ENCODE data around the gene LAMP1. TPM values are rescaled to one million over a fixed set of nuclear protein-coding genes. Genes with fewer than 3 reads are reported as not detected.

LAMP1 gene
- polyA plus RNA-seq (2012; rRNA removed), result 189 and 261 TPM in 2 replicates
- polyA plus RNA-seq (2012; cell fraction: cytosol; rRNA removed), result 188 and 220 TPM in 2 replicates
- polyA plus RNA-seq (2012; cell fraction: nucleus; rRNA removed), result 255 and 320 TPM in 2 replicates

DNA sequence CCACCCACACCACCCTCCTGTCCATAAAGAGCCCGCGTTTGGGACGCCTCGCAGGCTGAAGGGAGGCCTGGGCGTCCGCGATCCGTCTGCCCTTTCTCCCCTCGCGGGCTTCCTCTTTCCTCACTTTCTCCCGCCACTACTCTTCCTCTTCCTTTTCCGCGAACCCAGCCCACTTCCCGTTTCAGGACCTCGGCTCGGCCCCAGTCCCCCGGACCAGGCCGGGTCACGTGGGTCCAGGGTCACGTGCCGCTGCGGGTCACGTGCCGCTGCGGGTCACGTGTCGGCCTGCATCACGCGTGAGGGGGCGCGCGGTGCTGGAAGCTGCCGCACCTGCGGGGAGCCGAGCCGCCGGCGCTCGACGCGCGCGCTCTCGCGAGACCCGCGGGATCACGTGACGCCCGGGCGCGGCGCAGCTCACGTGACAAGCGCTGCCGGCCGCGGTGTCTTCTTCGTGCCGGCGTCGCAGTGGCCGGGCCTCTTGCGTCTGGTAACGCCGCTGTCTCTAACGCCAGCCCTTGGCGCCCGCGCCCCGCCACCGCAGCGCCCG, at the start of gene LAMP1:
LAMP1 (plus strand) TSS at position 417 of the 547 bp plus-strand sequence. CDS start 196 bp downstream, outside the sequence.
- ChIA-PET CTCF (interaction anchor here (0.8 to 0.9 kb wide), 2 partner anchors 9 to 571 kb away, joined by 3 read pairs; no protein-coding TSS in a partner anchor), POLR2A (interaction anchor here (1.2 kb wide), 1 partner anchor 88 kb away, joined by 9 read pairs; the partner anchor contains the start of genes CUL4A and PCID2)
- no peaks in the 10 kb centered on the region for H3K27me3 ChIP-seq (ENCODE audit: insufficient read depth)
- peak within 1 kb of the TSS; percentile 98 for H2AFZ ChIP-seq (ENCODE audit: low read depth)
- H3K4me2 ChIP-seq, result peak within 1 kb of the TSS; percentile 93
- peak; percentile 99 for DNase-seq
- H3K27ac ChIP-seq (ENCODE audit: low read depth in 2 of 2, low read length in 1 of 2), result peak within 1 kb of the TSS; percentile 31 to 79
- H4K20me1 ChIP-seq (ENCODE audit: insufficient read depth), result peaks cover 30% of the 10 kb centered on the region; the same call in 1 of the 2 replicates
- no peaks in the 10 kb centered on the region for H3K36me3 ChIP-seq (replicated peaks in 1 of 2; ENCODE audit: control insufficient read depth in 1 of 2, insufficient read depth in 2 of 2, low read length in 1 of 2)
- no peaks in the 10 kb centered on the region for H3K9me2 ChIP-seq
- H3K4me1 ChIP-seq (ENCODE audit: control insufficient read depth in 1 of 2, insufficient read depth in 2 of 2, low read depth in 1 of 2, low read length in 1 of 2), result peaks cover 0 to 13% of the 10 kb centered on the region in 2 experiments; a peak in 1 of 4 replicates
- H3K9ac ChIP-seq, result peak within 1 kb of the TSS; percentile 94
- peak within 1 kb of the TSS; percentile 78 to 85 for H3K4me3 ChIP-seq (ENCODE audit: low read depth in 2 of 2, low read length in 1 of 2)
- peaks cover 55% of the 10 kb centered on the region for H3K79me2 ChIP-seq (ENCODE audit: insufficient read depth)
- peaks cover 13% of the 10 kb centered on the region for H3F3A ChIP-seq (replicated peaks; ENCODE audit: insufficient read depth)
- no peaks in the 10 kb centered on the region for H3K9me3 ChIP-seq
- 1% methylated on average over 32 of the region's 74 CpGs for WGBS (ENCODE audit: low lambda C conversion rate)
- TF ChIP-seq, protein P1, sequence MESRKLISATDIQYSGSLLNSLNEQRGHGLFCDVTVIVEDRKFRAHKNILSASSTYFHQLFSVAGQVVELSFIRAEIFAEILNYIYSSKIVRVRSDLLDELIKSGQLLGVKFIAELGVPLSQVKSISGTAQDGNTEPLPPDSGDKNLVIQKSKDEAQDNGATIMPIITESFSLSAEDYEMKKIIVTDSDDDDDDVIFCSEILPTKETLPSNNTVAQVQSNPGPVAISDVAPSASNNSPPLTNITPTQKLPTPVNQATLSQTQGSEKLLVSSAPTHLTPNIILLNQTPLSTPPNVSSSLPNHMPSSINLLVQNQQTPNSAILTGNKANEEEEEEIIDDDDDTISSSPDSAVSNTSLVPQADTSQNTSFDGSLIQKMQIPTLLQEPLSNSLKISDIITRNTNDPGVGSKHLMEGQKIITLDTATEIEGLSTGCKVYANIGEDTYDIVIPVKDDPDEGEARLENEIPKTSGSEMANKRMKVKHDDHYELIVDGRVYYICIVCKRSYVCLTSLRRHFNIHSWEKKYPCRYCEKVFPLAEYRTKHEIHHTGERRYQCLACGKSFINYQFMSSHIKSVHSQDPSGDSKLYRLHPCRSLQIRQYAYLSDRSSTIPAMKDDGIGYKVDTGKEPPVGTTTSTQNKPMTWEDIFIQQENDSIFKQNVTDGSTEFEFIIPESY (IDR thresholded peaks at IDR 0.05; ENCODE audit: borderline replicate concordance, low read depth), result peak; percentile 98
- TF ChIP-seq IRF3 (IDR thresholded peaks at IDR 0.05; ENCODE audit: low read depth, low read length), result 0 out of 2 replicates have a peak, but pooled peaks have one; percentile 37
- TF ChIP-seq EP300 (IDR thresholded peaks at IDR 0.05; ENCODE audit: borderline replicate concordance in 1 of 2, low read depth in 1 of 2, low read length in 1 of 2), result peak; percentile 31 to 74; a peak in 2 of 4 replicates
- peak; percentile 61 for TF ChIP-seq TAF1 (IDR thresholded peaks at IDR 0.05; ENCODE audit: borderline replicate concordance, low read depth, low read length)
- peak; percentile 70 for TF ChIP-seq REST (IDR thresholded peaks at IDR 0.05; ENCODE audit: low read depth, low read length)
- peak; percentile 100 for TF ChIP-seq CHD2 (IDR thresholded peaks at IDR 0.05; ENCODE audit: low read length, partially characterized antibody)
- TF ChIP-seq POLR2AphosphoS5 (IDR thresholded peaks at IDR 0.05; ENCODE audit: low read depth, low read length), result peak; percentile 67
- peak; percentile 86 for TF ChIP-seq ELF1 (IDR thresholded peaks at IDR 0.05)
- TF ChIP-seq MEF2A (IDR thresholded peaks at IDR 0.05; ENCODE audit: borderline replicate concordance, low read depth), result no peak
- TF ChIP-seq SIN3A (IDR thresholded peaks at IDR 0.05; ENCODE audit: borderline replicate concordance, low read depth, low read length), result peak; percentile 92; the same call in 1 of the 2 replicates
- TF ChIP-seq, protein P2, sequence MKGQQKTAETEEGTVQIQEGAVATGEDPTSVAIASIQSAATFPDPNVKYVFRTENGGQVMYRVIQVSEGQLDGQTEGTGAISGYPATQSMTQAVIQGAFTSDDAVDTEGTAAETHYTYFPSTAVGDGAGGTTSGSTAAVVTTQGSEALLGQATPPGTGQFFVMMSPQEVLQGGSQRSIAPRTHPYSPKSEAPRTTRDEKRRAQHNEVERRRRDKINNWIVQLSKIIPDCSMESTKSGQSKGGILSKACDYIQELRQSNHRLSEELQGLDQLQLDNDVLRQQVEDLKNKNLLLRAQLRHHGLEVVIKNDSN (IDR thresholded peaks at IDR 0.05; ENCODE audit: borderline replicate concordance, low read depth), result peak; percentile 100
- no peak for TF ChIP-seq RFX5 (IDR thresholded peaks at IDR 0.05; ENCODE audit: low read length)
- TF ChIP-seq TCF12 (IDR thresholded peaks at IDR 0.05), result peak; percentile 16; the same call in 1 of the 2 replicates
- TF ChIP-seq EZH2phosphoT487 (IDR thresholded peaks at IDR 0.05; ENCODE audit: borderline replicate concordance, low read depth), result no peak
- peak; percentile 73; the same call in 1 of the 2 replicates for TF ChIP-seq NFIC (IDR thresholded peaks at IDR 0.05; ENCODE audit: borderline replicate concordance)
- TF ChIP-seq, protein P3, sequence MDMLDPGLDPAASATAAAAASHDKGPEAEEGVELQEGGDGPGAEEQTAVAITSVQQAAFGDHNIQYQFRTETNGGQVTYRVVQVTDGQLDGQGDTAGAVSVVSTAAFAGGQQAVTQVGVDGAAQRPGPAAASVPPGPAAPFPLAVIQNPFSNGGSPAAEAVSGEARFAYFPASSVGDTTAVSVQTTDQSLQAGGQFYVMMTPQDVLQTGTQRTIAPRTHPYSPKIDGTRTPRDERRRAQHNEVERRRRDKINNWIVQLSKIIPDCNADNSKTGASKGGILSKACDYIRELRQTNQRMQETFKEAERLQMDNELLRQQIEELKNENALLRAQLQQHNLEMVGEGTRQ (IDR thresholded peaks at IDR 0.05; ENCODE audit: borderline replicate concordance, low read depth, low read length), result peak; percentile 100
- TF ChIP-seq, protein P4, sequence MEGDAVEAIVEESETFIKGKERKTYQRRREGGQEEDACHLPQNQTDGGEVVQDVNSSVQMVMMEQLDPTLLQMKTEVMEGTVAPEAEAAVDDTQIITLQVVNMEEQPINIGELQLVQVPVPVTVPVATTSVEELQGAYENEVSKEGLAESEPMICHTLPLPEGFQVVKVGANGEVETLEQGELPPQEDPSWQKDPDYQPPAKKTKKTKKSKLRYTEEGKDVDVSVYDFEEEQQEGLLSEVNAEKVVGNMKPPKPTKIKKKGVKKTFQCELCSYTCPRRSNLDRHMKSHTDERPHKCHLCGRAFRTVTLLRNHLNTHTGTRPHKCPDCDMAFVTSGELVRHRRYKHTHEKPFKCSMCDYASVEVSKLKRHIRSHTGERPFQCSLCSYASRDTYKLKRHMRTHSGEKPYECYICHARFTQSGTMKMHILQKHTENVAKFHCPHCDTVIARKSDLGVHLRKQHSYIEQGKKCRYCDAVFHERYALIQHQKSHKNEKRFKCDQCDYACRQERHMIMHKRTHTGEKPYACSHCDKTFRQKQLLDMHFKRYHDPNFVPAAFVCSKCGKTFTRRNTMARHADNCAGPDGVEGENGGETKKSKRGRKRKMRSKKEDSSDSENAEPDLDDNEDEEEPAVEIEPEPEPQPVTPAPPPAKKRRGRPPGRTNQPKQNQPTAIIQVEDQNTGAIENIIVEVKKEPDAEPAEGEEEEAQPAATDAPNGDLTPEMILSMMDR (IDR thresholded peaks at IDR 0.05), result no peak
- TF ChIP-seq GABPA (IDR thresholded peaks at IDR 0.05; ENCODE audit: low read depth), result peak; percentile 47
- TF ChIP-seq YY1 (IDR thresholded peaks at IDR 0.05; ENCODE audit: low read depth), result 0 out of 2 replicates have a peak, but pooled peaks have one; percentile 34
- peak; percentile 89 for TF ChIP-seq RCOR1 (IDR thresholded peaks at IDR 0.05; ENCODE audit: low read length)
- TF ChIP-seq JUND (IDR thresholded peaks at IDR 0.05), result peak; percentile 60; the same call in 1 of the 2 replicates
- no peak for TF ChIP-seq NRF1 (IDR thresholded peaks at IDR 0.05; ENCODE audit: low read depth, low read length)
